Measurements from ENCODE around the gene GYG2. TPM values are rescaled to one million over a fixed set of nuclear protein-coding genes. Genes with fewer than 3 reads are reported as not detected.
"Not testable (repeated sequence)": the region's sequence is repeated elsewhere in the genome, so short reads cannot be mapped to it uniquely, and the experiment has no call there.

The GYG2 gene
- total and polyA plus RNA-seq, 8 donors, result 1.5 to 15.3 (median 13.9) TPM

- Histone ChIP-seq H3K36me3 (no peaks in the 10 kb centered on the region), H3K4me3 (no peak overlapping the region), H3K27me3 (no peaks in the 10 kb centered on the region), H3K9me3 (no peaks in the 10 kb centered on the region), H3K4me1 (peaks cover 0 to 11% of the 10 kb centered on the region in 2 donors), H3K27ac (no peak overlapping the region)
- intact Hi-C loops (cut with DNase I), result no loop called here
- no peak for TF ChIP-seq CTCF (IDR thresholded peaks at IDR 0.05)
- DNase-seq (no peak), ATAC-seq (no peak)
Observed at GRCh38 chrX:2892816-2893215, 64.1 kb downstream of the GYG2 start.

- no peak overlapping the region for H3K4me3 ChIP-seq
- DNase-seq (peak in 2 of 4 donors; percentile 35 to 57), ATAC-seq (peak; percentile 18)
- peaks cover 0 to 11% of the 10 kb centered on the region in 2 donors for H3K4me1 ChIP-seq
- H3K27ac ChIP-seq, result no peak overlapping the region
- intact Hi-C loops (cut with DNase I), result no loop called here
- H3K36me3 ChIP-seq, result no peaks in the 10 kb centered on the region
- TF ChIP-seq CTCF (IDR thresholded peaks at IDR 0.05), result no peak
- H3K27me3 ChIP-seq, result no peaks in the 10 kb centered on the region
- H3K9me3 ChIP-seq, result no peaks in the 10 kb centered on the region
Observed at GRCh38 chrX:2894885-2895292, 66.2 kb downstream of the GYG2 start.

GRCh38 chrX:2897311-2897689 is 68.6 kb downstream of the GYG2 start:
- no peak overlapping the region for H3K27ac ChIP-seq
- ATAC-seq, result peak; percentile 38
- intact Hi-C loops (cut with DNase I), result no loop called here
- no peak for DNase-seq
- no peaks in the 10 kb centered on the region for H3K9me3 ChIP-seq
- H3K27me3 ChIP-seq, result no peaks in the 10 kb centered on the region
- H3K36me3 ChIP-seq, result no peaks in the 10 kb centered on the region
- TF ChIP-seq CTCF (IDR thresholded peaks at IDR 0.05), result no peak
- no peak overlapping the region for H3K4me3 ChIP-seq
- peaks cover 0 to 11% of the 10 kb centered on the region in 2 donors for H3K4me1 ChIP-seq

- H3K4me3 ChIP-seq; intact Hi-C loops (cut with DNase I); H3K9me3 ChIP-seq; H3K27me3 ChIP-seq; H3K36me3 ChIP-seq: not testable (repeated sequence)
- H3K27ac ChIP-seq, result peak overlapping the region; percentile 33 to 67
- peak; percentile 79 for ATAC-seq
- peaks cover 0 to 11% of the 10 kb centered on the region in 2 donors for H3K4me1 ChIP-seq
- peak in 3 of 4 donors; percentile 33 to 67 (median 57) for DNase-seq
Observed at GRCh38 chrX:2897690-2898623, 69.2 kb downstream of the GYG2 start.

GRCh38 chrX:2898846-2899512 is 70.2 kb downstream of the GYG2 start:
- DNase-seq (peak in 2 of 4 donors; percentile 16 to 53), ATAC-seq (peak; percentile 37)
- intact Hi-C loops (cut with DNase I), result no loop called here
- Histone ChIP-seq H3K4me3 (no peak overlapping the region), H3K27ac (peak overlapping the region; percentile 33 to 67), H3K9me3 (no peaks in the 10 kb centered on the region), H3K36me3 (no peaks in the 10 kb centered on the region), H3K4me1 (peaks cover 0 to 11% of the 10 kb centered on the region in 2 donors), H3K27me3 (no peaks in the 10 kb centered on the region)
- TF ChIP-seq CTCF (IDR thresholded peaks at IDR 0.05), result no peak

All from left lung (tissue), 10 donors.